HG03097 (cell line): Measurements from ENCODE around the gene CAMK4.

Experiments
- ATAC-seq: cut with Tn5 transposase; IDR thresholded peaks from one replicate; pipeline ENCODE4 v1.9.1; 2021; ENCODE audit not compliant: unreplicated experiment, low FRiP score

The CAMK4 gene

GRCh38 chr5:111223787-111224560 is at the start of gene CAMK4:
Gene CAMK4 (plus strand): TSS chr5:111224384. CDS start chr5:111224484, 100 bp downstream.
- peak; percentile 59 for ATAC-seq

DNA sequence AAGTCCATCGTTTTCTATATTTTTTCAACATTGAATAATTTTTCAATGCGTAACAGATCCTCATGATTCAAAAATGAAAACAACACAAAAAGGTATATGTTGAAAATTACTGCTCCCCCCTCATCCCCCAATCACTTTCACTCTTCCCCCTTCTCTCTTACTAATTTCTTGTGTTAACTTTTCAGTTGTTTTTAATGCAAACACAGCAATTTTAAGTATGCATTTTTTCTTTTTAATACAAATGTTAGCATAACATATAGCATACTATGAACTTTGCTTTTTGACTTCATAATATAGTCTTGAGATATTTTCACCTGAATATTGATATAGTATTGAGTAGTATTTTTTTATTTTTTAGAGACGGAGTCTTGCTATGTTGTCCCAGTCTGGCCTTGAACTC is 41.1 kb upstream of the CAMK4 start:
- ATAC-seq = no peak

- ATAC-seq = no peak
These were observed 37.1 kb upstream of the CAMK4 start for GRCh38 chr5:111187079-111187478.

GRCh38 chr5:111194053-111194452 is 30.1 kb upstream of the CAMK4 start:
- ATAC-seq = no peak

- ATAC-seq = no peak
These were observed 29.3 kb upstream of the CAMK4 start for GRCh38 chr5:111194925-111195324.

DNA sequence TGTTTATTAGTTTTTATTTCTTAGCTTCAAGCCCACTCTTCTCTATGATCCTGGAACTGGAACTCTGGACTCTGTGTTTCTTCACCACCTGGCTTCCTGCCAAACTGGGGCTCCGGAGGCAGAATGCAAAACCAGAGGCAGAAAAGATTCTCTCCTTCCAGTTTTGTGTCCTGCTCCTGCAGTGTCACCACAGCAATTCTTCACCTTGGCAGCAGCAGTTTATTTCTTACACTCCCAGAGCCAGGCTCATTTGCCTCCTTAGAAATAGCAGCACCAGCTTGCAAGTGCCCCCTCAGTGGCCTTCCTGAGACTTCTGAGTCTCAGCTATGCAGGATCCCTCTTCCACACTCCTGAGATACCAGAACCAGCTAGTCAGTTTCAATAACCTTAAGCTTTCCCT is 26.7 kb upstream of the CAMK4 start:
- ATAC-seq = no peak

DNA sequence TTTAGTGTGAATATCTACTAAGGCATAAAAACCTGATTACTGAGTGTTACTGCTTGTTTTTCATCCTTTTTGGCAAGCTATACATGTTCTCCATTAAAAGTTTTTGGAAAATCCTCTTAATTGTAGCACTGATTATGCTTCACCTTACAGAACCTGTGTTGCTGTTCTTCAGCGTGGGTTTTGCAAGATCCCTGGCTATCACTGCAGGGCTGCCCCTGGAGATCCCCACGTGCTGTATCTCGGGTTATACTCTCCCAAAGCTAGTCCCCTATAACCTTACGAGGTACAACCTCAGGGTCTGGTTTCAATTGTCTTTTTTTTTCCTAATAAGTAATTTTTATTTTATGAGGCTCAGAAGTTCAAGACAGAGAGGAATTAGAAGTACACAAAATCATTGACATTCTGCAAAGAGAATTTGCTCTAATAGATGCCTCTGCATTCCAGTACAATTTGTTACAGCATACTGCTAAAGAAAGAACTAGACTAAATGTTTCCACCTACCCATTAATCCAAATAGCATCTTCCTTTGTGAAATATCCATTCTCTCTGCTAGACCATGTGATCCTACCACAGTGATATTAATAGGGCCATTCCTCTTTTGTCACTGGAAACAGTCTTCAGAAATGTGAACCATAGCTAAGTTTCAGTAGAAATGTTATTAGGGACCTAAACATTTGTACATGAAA is 25.8 kb upstream of the CAMK4 start:
- no peak for ATAC-seq

- ATAC-seq = no peak
These were observed 23.4 kb upstream of the CAMK4 start for GRCh38 chr5:111200828-111201227.

- no peak for ATAC-seq
These were observed 22.5 kb upstream of the CAMK4 start for GRCh38 chr5:111201705-111202104.

DNA sequence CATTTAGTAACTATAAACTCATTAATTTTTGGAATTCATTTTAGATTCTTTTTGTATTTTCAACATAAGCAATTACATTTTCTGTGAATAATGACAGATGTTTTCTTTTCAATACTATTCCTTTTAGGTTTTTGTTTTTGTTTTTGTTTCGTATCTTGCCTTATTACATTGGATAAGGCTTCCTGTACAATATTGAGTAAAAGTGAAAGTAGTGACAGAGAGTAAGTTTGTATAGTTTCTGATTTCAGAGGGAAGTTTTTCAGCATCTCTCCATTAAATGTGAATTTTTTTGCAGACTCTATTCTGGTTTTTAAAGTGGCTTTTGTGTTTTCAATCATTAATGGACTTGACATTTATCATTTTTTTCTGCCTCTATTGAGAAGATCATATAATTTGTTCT is 12.8 kb upstream of the CAMK4 start:
- peak; percentile 84 for ATAC-seq

DNA sequence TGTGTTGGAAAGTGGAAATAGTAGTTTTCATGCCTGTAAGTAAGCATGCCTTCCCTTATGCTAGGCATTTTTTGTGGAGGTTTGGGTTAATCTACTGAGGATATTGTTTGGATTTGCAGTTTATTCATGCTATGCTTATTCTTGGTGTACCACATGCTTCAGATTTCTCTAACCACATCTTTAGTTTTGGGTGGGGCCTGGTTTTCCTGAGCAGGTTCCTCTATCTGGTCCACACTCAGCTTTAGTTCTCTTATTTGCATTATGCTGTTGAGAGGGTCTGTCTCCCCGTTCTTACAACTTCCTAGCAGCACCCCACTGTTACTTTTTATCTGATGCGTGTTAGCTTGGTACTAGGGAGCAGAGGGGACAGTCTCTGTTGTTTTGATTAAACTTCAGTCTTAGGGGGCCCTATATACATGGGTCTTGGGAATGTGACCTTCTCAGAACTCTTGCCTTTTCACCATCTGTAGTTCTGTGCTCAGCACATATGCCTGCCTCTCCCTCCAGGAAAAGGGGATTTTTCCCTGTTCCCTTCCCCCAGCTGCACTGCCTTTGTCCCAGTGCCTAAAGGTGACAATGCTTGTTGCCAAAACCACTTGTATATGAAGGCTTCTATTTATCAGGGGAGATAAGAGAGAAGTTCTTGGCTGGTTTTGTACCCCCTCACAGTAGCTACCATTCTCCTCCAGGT is 10.0 kb upstream of the CAMK4 start:
- no peak for ATAC-seq

GRCh38 chr5:111215971-111216370 is 8.2 kb upstream of the CAMK4 start:
- ATAC-seq = no peak

GRCh38 chr5:111221139-111221538 is 3.0 kb upstream of the CAMK4 start:
- ATAC-seq = no peak

GRCh38 chr5:111223101-111223786 is 940 bp upstream of the CAMK4 start:
- ATAC-seq = peak; percentile 2

DNA sequence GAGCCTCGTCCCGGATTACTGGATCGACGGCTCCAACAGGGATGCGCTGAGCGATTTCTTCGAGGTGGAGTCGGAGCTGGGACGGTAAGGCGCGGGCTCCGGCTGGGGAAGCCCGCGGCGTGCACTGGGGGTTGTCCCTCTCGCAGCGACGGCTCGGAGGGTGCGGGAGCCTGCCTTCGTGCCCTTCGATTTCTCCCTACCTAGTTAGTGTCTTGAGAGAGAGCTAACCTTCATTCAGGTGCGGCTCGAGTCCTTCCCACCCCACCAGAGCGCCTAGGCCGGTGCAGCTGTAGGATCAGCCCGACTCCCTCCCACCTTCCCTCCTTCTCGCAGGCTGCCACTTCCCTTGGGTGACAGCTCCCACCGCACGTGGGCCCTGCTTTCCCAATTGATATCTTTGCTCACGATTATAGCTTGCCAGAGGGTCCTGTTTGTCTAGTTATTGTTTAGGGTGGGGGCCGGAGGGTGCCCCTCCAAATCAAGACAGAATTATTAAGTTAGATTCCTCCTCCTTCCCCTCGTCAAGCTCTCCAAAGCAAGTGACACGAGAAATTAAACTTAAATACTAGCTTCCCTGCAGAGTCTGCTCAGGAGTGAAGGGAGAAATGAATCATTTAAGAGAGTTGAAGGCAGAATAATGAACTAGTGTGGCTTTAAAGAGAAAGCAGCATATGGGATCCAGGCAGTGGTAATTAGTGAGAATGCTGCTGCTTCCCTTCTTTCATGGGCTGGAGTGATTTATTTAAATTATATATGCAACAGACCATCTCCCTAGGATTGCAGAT is 569 bp downstream of the CAMK4 start:
- ATAC-seq = peak; percentile 9

DNA sequence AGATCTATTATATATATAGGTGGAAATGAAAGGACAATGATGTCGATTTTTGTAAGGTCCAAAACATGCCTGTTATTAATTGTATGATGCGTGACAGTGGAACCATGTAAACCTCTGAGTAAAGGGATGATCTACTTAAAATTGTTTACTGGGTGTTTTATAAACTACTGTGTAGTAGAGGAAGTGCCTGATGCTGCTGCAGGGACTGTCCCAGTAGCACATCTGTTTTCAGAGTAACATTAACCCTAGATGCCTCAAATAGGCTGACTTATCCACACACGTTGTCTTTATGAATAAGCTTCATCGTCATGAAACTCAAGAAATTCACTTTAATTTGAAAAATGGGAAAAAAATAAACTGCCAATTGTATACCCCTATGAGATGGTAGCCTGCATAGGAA is 1.7 kb downstream of the CAMK4 start:
- no peak for ATAC-seq

- ATAC-seq = no peak
These were observed 2.4 kb downstream of the CAMK4 start for GRCh38 chr5:111226556-111226955.

DNA sequence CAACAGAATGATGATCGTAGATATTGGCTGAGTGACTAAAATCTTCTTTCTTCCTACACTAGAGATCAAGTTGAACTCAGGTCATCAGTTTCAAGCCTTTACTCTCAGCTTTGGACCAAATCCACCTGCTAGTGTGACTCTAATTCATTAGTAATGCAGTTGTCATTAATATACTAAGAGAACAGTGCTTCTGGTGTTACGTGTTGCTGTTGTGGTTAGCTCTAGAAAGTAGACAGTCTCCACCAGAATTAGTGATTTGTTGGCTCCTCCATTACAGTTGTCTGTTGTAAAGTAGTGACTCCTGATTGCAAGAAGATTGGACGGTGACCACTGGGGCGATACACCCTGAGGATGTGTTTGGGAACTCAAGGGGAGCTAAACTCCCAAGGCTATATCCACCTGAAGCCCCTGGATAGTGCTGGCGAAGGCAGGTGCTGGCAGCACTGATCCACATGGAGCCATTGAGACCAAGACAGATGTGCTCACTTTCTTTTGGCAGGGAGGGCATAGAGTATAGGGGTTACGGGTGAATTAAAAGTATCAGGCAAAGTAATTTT is 3.1 kb downstream of the CAMK4 start:
- ATAC-seq = no peak

GRCh38 chr5:111227801-111228200 is 3.6 kb downstream of the CAMK4 start:
- no peak for ATAC-seq
